ENCODE measurements around the gene GALNS.

GRCh38 chr16:88774544-88775393 is 82.0 kb downstream of the GALNS start:
- TF ChIP-seq POLR2A (IDR thresholded peaks at IDR 0.05; ENCODE audit: low read length) (no peak), GATA1 (IDR thresholded peaks at IDR 0.05; ENCODE audit: low read depth, low read length) (no peak)
